MM.1S (cell line): Measurements from ENCODE around the gene LRRC71.

Experiments used
- EZH2 ChIP-seq: fragments of 300-600 bp; sonication (generic); optimal IDR thresholded peaks from 2 replicates; pipeline ENCODE3; 2017; ENCODE audit warnings: low read depth, mild to moderate bottlenecking, antibody characterized with exemption, low read length, mixed read lengths
- TF ChIP-seq, protein P1 (sequence below): fragments of 300-600 bp; sonication (generic); IDR thresholded peaks from 2 replicates; pipeline ENCODE4 v1.5.1; 2016; ENCODE audit warnings: antibody characterized with exemption, low read length, mixed read lengths

DNA sequence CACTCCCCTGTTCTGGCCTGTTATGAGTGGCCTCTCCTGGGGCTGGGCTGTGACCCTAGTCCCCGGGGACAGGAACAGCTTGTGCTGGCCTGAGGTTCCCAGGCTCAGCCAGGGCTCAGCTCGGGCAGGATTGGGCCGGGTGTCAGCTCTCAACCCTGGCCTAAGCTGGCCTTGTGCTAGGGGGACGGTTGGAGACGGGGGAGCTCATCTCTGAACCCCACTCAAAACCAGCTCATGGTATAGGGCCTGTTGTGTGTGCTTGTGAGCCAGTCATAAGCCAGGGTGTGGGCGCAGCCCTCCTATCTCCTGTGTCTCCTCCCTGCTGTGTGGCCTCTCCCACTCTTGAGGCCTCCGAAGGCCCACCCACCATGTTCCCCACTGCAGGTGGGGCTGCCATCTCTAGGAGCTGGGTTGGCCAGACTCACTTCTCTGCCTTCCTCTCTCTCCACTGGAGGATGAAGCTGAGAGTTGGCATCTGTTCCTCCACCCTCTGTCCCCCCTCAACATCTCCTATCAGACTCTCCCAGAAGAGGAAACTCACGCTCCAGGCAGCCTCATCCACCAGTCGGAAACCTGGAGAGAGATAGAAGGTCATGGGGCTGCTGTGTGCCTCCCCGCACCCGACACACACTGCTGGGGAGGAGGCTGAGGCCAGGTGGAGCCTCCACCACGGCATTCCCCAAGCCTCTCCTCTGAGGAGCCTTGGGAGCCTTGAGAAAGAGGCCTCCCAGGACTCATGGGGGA is 25.5 kb upstream of the LRRC71 start:
- TF ChIP-seq, protein P1, sequence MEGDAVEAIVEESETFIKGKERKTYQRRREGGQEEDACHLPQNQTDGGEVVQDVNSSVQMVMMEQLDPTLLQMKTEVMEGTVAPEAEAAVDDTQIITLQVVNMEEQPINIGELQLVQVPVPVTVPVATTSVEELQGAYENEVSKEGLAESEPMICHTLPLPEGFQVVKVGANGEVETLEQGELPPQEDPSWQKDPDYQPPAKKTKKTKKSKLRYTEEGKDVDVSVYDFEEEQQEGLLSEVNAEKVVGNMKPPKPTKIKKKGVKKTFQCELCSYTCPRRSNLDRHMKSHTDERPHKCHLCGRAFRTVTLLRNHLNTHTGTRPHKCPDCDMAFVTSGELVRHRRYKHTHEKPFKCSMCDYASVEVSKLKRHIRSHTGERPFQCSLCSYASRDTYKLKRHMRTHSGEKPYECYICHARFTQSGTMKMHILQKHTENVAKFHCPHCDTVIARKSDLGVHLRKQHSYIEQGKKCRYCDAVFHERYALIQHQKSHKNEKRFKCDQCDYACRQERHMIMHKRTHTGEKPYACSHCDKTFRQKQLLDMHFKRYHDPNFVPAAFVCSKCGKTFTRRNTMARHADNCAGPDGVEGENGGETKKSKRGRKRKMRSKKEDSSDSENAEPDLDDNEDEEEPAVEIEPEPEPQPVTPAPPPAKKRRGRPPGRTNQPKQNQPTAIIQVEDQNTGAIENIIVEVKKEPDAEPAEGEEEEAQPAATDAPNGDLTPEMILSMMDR: no peak
- no peak for TF ChIP-seq EZH2
